ENCODE measurements around the gene C18orf63. TPM values are rescaled to one million over a fixed set of nuclear protein-coding genes. Genes with fewer than 3 reads are reported as not detected.

Gene C18orf63
- total RNA-seq, 1 donor from 2014 or later: not detected

- no peak for TF ChIP-seq CTCF (conservative IDR thresholded peaks at IDR 0.05)
- Mint-ChIP-seq H3K9me3 (no peaks in the 10 kb centered on the region), H3K4me3 (no peak overlapping the region), H3K36me3 (ENCODE audit: low read depth) (no peaks in the 10 kb centered on the region), H3K4me1 (no peaks in the 10 kb centered on the region), H3K27me3 (ENCODE audit: low read depth) (peaks cover 3% of the 10 kb centered on the region), H3K27ac (ENCODE audit: unreplicated experiment) (no peak overlapping the region)
- DNase-seq (ENCODE audit: low read depth, low spot score): no peak
Observed at GRCh38 chr18:74333091-74333490, 17.5 kb downstream of the C18orf63 start.

GRCh38 chr18:74334242-74334893, 18.7 kb downstream of the C18orf63 start:
- Mint-ChIP-seq H3K4me1 (no peaks in the 10 kb centered on the region), H3K4me3 (no peak overlapping the region), H3K27me3 (ENCODE audit: low read depth) (peaks cover 3% of the 10 kb centered on the region), H3K36me3 (ENCODE audit: low read depth) (no peaks in the 10 kb centered on the region), H3K27ac (ENCODE audit: unreplicated experiment) (no peak overlapping the region), H3K9me3 (no peaks in the 10 kb centered on the region)
- no peak for DNase-seq (ENCODE audit: low read depth, low spot score)
- no peak for TF ChIP-seq CTCF (conservative IDR thresholded peaks at IDR 0.05)

- TF ChIP-seq CTCF (conservative IDR thresholded peaks at IDR 0.05): no peak
- peaks cover 5% of the 10 kb centered on the region for H3K27me3 Mint-ChIP-seq (ENCODE audit: low read depth)
- H3K36me3 Mint-ChIP-seq (ENCODE audit: low read depth): no peaks in the 10 kb centered on the region
- H3K4me1 Mint-ChIP-seq: no peaks in the 10 kb centered on the region
- no peak for DNase-seq (ENCODE audit: low read depth, low spot score)
- no peak overlapping the region for H3K4me3 Mint-ChIP-seq
- no peak overlapping the region for H3K27ac Mint-ChIP-seq (ENCODE audit: unreplicated experiment)
- H3K9me3 Mint-ChIP-seq: no peaks in the 10 kb centered on the region
Observed at GRCh38 chr18:74336656-74337055, 21.0 kb downstream of the C18orf63 start.

- no peak for DNase-seq (ENCODE audit: low read depth, low spot score)
- TF ChIP-seq CTCF (conservative IDR thresholded peaks at IDR 0.05): no peak
- no peaks in the 10 kb centered on the region for H3K36me3 Mint-ChIP-seq (ENCODE audit: low read depth)
- H3K9me3 Mint-ChIP-seq: no peaks in the 10 kb centered on the region
- H3K4me1 Mint-ChIP-seq: no peaks in the 10 kb centered on the region
- no peak overlapping the region for H3K27ac Mint-ChIP-seq (ENCODE audit: unreplicated experiment)
- peaks cover 5% of the 10 kb centered on the region for H3K27me3 Mint-ChIP-seq (ENCODE audit: low read depth)
- no peak overlapping the region for H3K4me3 Mint-ChIP-seq
Observed at GRCh38 chr18:74337155-74337911, 21.7 kb downstream of the C18orf63 start.

- no peak for DNase-seq (ENCODE audit: low read depth, low spot score)
- Mint-ChIP-seq H3K9me3 (no peaks in the 10 kb centered on the region), H3K27ac (ENCODE audit: unreplicated experiment) (no peak overlapping the region), H3K4me1 (no peaks in the 10 kb centered on the region), H3K27me3 (ENCODE audit: low read depth) (peaks cover 7% of the 10 kb centered on the region), H3K36me3 (ENCODE audit: low read depth) (no peaks in the 10 kb centered on the region), H3K4me3 (no peak overlapping the region)
- TF ChIP-seq CTCF (conservative IDR thresholded peaks at IDR 0.05): no peak
Observed at GRCh38 chr18:74337912-74338309, 22.3 kb downstream of the C18orf63 start.

Measured in neural crest cell (in vitro differentiated cells).